Natural killer cell (primary cell): ENCODE measurements around the gene ERBB4. TPM values are rescaled to one million over a fixed set of nuclear protein-coding genes. Genes with fewer than 3 reads are reported as not detected.

Experiments
- ATAC-seq, 3 donors: fragments of 150-1000 bp in 2 of 3; fragments of 200-7000 bp in 1 of 3; cut with Tn5 transposase; 1 replicate in 1 of 3; 2 replicates in 2 of 3; pipeline ENCODE4 v1.10.0; 2021; ENCODE audit warnings: mild to moderate bottlenecking in 2 of 3, moderate library complexity in 2 of 3
- DNase-seq, 2 donors: peaks; one replicate each; pipeline versions ENCODE4 v3.0.0 to v3.0.0-alpha.2; 2013 to 2021; ENCODE audit warnings: mixed read lengths in 1 of 2
- H3K27ac ChIP-seq: one replicate; pipeline ENCODE4 v1.5.1; 2013; ENCODE audit warnings: mild to moderate bottlenecking, low read length
- H3K27me3 ChIP-seq: one replicate; pipeline ENCODE4 v1.6.1; 2013; ENCODE audit warnings: low read length; ENCODE audit not compliant: control insufficient read depth, insufficient read depth
- H3K36me3 ChIP-seq: one replicate; pipeline ENCODE4 v1.6.1; 2013; ENCODE audit warnings: low read length; ENCODE audit not compliant: control insufficient read depth, insufficient read depth
- H3K4me1 ChIP-seq: one replicate; pipeline ENCODE4 v1.6.1; 2013; ENCODE audit warnings: low read length; ENCODE audit not compliant: control insufficient read depth, insufficient read depth
- H3K4me3 ChIP-seq: one replicate; pipeline ENCODE4 v1.5.1; 2013; ENCODE audit warnings: low read length
- H3K9me3 ChIP-seq: one replicate; pipeline ENCODE4 v1.6.1; 2013; ENCODE audit warnings: low read length; ENCODE audit not compliant: control insufficient read depth, insufficient read depth
- H3K27ac Mint-ChIP-seq, 2 donors: one replicate each; pipeline ENCODE4 v1.8.0; 2022; ENCODE audit warnings: mild to moderate bottlenecking in 2 of 2, mixed read lengths in 2 of 2, moderate library complexity in 1 of 2
- H3K27me3 Mint-ChIP-seq, 2 donors: one replicate each; pipeline ENCODE4 v1.8.0; 2022; ENCODE audit warnings: low read depth in 2 of 2, mixed read lengths in 2 of 2
- H3K36me3 Mint-ChIP-seq: one replicate; pipeline ENCODE4 v1.8.0; 2022; ENCODE audit warnings: mixed read lengths
- H3K4me1 Mint-ChIP-seq, 2 donors: one replicate each; pipeline ENCODE4 v1.8.0; 2022; ENCODE audit warnings: mixed read lengths in 2 of 2
- H3K4me3 Mint-ChIP-seq: one replicate; pipeline ENCODE4 v1.8.0; 2022; ENCODE audit warnings: mild to moderate bottlenecking, moderate library complexity, mixed read lengths
- H3K9me3 Mint-ChIP-seq, 2 donors: one replicate each; pipeline ENCODE4 v1.8.0; 2022; ENCODE audit warnings: mixed read lengths in 2 of 2
- WGBS: methylation state at CpG from one replicate; pipeline ENCODE4 v1.1.7; 2013; ENCODE audit warnings: missing lambda C conversion rate; ENCODE audit not compliant: insufficient coverage; 5-methylcytosine and 5-hydroxymethylcytosine counted together
- intact Hi-C: fragments of 100-400 bp; cut with micrococcal nuclease; formaldehyde crosslinking; loops from one replicate; pipeline ENCODE4 v1.14.2; 2022
- total RNA-seq, 4 donors: library from RNA; stranded (reverse); fragments of 120-200 nt in 1 of 4; gene quantifications; one replicate each; pipeline versions ENCODE4 v1.2.3 to v1.2.4, GENCODE V29; 2013 to 2022
- TF ChIP-seq, protein P1 (sequence below): fragments of 200-600 bp; IDR thresholded peaks from one replicate; pipeline ENCODE4 v1.8.0; 2022; ENCODE audit warnings: antibody characterized with exemption

Gene ERBB4
- total RNA-seq, 3 donors from 2014 or later (not counting 1 experiment from before 2014, with no cell fraction given), result 0.08 TPM; not detected in 2

- H3K4me3 ChIP-seq, result no peak overlapping the region
- no peaks in the 10 kb centered on the region for H3K36me3 Mint-ChIP-seq
- no peak for DNase-seq
- H3K27me3 Mint-ChIP-seq, result no peaks in the 10 kb centered on the region
- ATAC-seq, result no peak
- no peak overlapping the region for H3K4me3 Mint-ChIP-seq
- H3K4me1 Mint-ChIP-seq, result no peaks in the 10 kb centered on the region
- H3K27ac Mint-ChIP-seq, result no peak overlapping the region
- H3K4me1 ChIP-seq, result no peaks in the 10 kb centered on the region
- intact Hi-C loops, result no loop called here
- H3K27ac ChIP-seq, result no peak overlapping the region
- 79% methylated on average over 6 of the region's 6 CpGs for WGBS
- H3K27me3 ChIP-seq, result no peaks in the 10 kb centered on the region
- TF ChIP-seq, protein P1, sequence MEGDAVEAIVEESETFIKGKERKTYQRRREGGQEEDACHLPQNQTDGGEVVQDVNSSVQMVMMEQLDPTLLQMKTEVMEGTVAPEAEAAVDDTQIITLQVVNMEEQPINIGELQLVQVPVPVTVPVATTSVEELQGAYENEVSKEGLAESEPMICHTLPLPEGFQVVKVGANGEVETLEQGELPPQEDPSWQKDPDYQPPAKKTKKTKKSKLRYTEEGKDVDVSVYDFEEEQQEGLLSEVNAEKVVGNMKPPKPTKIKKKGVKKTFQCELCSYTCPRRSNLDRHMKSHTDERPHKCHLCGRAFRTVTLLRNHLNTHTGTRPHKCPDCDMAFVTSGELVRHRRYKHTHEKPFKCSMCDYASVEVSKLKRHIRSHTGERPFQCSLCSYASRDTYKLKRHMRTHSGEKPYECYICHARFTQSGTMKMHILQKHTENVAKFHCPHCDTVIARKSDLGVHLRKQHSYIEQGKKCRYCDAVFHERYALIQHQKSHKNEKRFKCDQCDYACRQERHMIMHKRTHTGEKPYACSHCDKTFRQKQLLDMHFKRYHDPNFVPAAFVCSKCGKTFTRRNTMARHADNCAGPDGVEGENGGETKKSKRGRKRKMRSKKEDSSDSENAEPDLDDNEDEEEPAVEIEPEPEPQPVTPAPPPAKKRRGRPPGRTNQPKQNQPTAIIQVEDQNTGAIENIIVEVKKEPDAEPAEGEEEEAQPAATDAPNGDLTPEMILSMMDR, result no peak
- H3K36me3 ChIP-seq, result no peaks in the 10 kb centered on the region
- H3K9me3 Mint-ChIP-seq, result peaks cover 6 to 9% of the 10 kb centered on the region in 2 donors
- peaks cover 2% of the 10 kb centered on the region for H3K9me3 ChIP-seq
Observed at GRCh38 chr2:211347328-211347727, 1191.3 kb downstream of the ERBB4 start.

DNA sequence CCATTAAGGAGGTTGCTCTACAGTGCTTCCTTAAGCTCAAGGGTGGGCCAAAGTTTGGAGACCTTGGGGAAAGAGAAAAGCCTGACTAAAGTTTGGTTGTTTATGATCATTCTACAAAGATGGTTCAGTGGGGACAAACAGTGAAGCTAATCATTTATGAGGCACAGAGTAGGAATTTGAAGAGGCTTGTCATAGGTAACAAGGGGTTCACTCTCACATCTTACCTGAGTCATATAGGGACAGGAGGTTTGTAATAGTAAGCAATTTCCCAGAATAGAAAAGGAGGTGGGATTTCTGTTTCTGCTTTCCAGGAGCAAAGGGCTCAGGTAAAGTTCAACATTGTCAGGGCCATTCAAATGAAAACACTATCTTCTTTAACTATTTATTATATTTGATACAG, 1194.3 kb downstream of the ERBB4 start:
- no peak overlapping the region for H3K4me3 Mint-ChIP-seq

DNA sequence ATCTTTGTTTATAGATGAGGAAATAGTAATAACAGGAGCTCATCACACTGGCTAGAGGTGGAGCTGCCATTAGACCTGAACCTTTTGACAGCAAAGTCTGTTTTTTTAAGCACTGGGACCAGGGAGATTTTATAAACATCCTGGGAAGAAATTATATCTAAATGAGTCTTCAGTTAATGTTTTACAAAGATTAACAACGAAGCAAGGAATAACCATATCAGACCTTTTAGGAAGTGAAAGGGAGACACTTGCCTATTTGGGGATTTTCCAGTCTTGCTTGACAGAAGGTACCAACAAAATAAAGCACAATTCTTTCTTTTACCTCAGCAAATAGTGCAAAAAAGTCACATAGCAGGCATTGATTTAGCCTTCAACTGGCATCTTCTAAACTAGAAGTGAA, 1205.2 kb downstream of the ERBB4 start:
- H3K36me3 Mint-ChIP-seq, result no peaks in the 10 kb centered on the region
- no peak overlapping the region for H3K4me3 Mint-ChIP-seq
- no peak for DNase-seq
- no peak overlapping the region for H3K27ac ChIP-seq
- no peaks in the 10 kb centered on the region for H3K27me3 ChIP-seq
- no peaks in the 10 kb centered on the region for H3K9me3 ChIP-seq
- no peak for ATAC-seq
- peaks cover 0 to 9% of the 10 kb centered on the region in 2 donors for H3K9me3 Mint-ChIP-seq
- WGBS, result 40% methylated on average over 1 of the region's 1 CpG
- TF ChIP-seq, protein P1, result no peak
- no peak overlapping the region for H3K4me3 ChIP-seq
- no peaks in the 10 kb centered on the region for H3K4me1 ChIP-seq
- H3K27ac Mint-ChIP-seq, result no peak overlapping the region
- H3K36me3 ChIP-seq, result no peaks in the 10 kb centered on the region
- no peaks in the 10 kb centered on the region for H3K4me1 Mint-ChIP-seq
- H3K27me3 Mint-ChIP-seq, result no peaks in the 10 kb centered on the region
- intact Hi-C loops, result no loop called here

More for the DNA sequence above, 1194.3 kb downstream of the ERBB4 start:
- no peaks in the 10 kb centered on the region for H3K4me1 Mint-ChIP-seq
- Histone ChIP-seq H3K9me3 (peaks cover 2% of the 10 kb centered on the region), H3K27me3 (no peaks in the 10 kb centered on the region), H3K4me3 (no peak overlapping the region), H3K4me1 (no peaks in the 10 kb centered on the region), H3K36me3 (no peaks in the 10 kb centered on the region), H3K27ac (no peak overlapping the region)
- H3K27me3 Mint-ChIP-seq, result no peaks in the 10 kb centered on the region
- peaks cover 6 to 9% of the 10 kb centered on the region in 2 donors for H3K9me3 Mint-ChIP-seq
- no peak overlapping the region for H3K27ac Mint-ChIP-seq
- DNase-seq, result no peak
- no peak for ATAC-seq
- TF ChIP-seq, protein P1, result no peak
- intact Hi-C loops, result no loop called here
- no peaks in the 10 kb centered on the region for H3K36me3 Mint-ChIP-seq

GRCh38 chr2:211331736-211332135, 1206.9 kb downstream of the ERBB4 start:
- no peak for ATAC-seq
- DNase-seq, result no peak
- H3K9me3 ChIP-seq, result no peaks in the 10 kb centered on the region
- Mint-ChIP-seq H3K4me3 (no peak overlapping the region), H3K27ac (no peak overlapping the region), H3K4me1 (no peaks in the 10 kb centered on the region), H3K36me3 (no peaks in the 10 kb centered on the region), H3K27me3 (no peaks in the 10 kb centered on the region), H3K9me3 (peaks cover 0 to 7% of the 10 kb centered on the region in 2 donors)
- WGBS, result 75% methylated on average over 2 of the region's 2 CpGs
- no peak overlapping the region for H3K4me3 ChIP-seq
- H3K27ac ChIP-seq, result no peak overlapping the region
- H3K4me1 ChIP-seq, result no peaks in the 10 kb centered on the region
- intact Hi-C loops, result no loop called here
- TF ChIP-seq, protein P1, result no peak
- H3K36me3 ChIP-seq, result no peaks in the 10 kb centered on the region
- no peaks in the 10 kb centered on the region for H3K27me3 ChIP-seq
